Ureter (tissue), 1 donor: ENCODE results near the gene TNFAIP8L3. TPM values are rescaled to one million over a fixed set of nuclear protein-coding genes. Genes with fewer than 3 reads are reported as not detected.

Experiments
- DNase-seq: peaks from one replicate; pipeline ENCODE4 v3.0.0-alpha.2; 2020; ENCODE audit warnings: low spot score
- total RNA-seq: library from RNA; stranded (reverse); gene quantifications from one replicate; pipeline ENCODE4 v1.2.4, GENCODE V29; 2023
- donor health status: DM: yes; HTN: yes; CAD: no.

The TNFAIP8L3 gene
- total RNA-seq, 1 donor from 2014 or later, result 20.6 TPM

GRCh38 chr15:51090753-51091152 is 4.0 kb downstream of the TNFAIP8L3 start:
- DNase-seq, result no peak

GRCh38 chr15:51089699-51090453 is 4.8 kb downstream of the TNFAIP8L3 start:
- DNase-seq, result no peak

- DNase-seq, result no peak
Measured at GRCh38 chr15:51089041-51089440, 5.7 kb downstream of the TNFAIP8L3 start.

GRCh38 chr15:51088585-51088984 is 6.1 kb downstream of the TNFAIP8L3 start:
- no peak for DNase-seq

- DNase-seq, result no peak
Measured at GRCh38 chr15:51087513-51087912, 7.2 kb downstream of the TNFAIP8L3 start.

GRCh38 chr15:51086409-51086808 is 8.3 kb downstream of the TNFAIP8L3 start:
- no peak for DNase-seq

GRCh38 chr15:51085764-51086163 is 8.9 kb downstream of the TNFAIP8L3 start:
- no peak for DNase-seq

GRCh38 chr15:51083641-51084166 is 11.0 kb downstream of the TNFAIP8L3 start:
- DNase-seq, result no peak

- DNase-seq, result no peak
Measured at GRCh38 chr15:51082246-51082645, 12.5 kb downstream of the TNFAIP8L3 start.

GRCh38 chr15:51080286-51080685 is 14.4 kb downstream of the TNFAIP8L3 start:
- DNase-seq, result no peak

GRCh38 chr15:51079226-51079625 is 15.5 kb downstream of the TNFAIP8L3 start:
- DNase-seq, result no peak

GRCh38 chr15:51077221-51078153 is 17.2 kb downstream of the TNFAIP8L3 start:
- DNase-seq, result peak; percentile 73

GRCh38 chr15:51076524-51077220 is 18.0 kb downstream of the TNFAIP8L3 start:
- DNase-seq, result no peak

GRCh38 chr15:51075826-51076523 is 18.7 kb downstream of the TNFAIP8L3 start:
- DNase-seq, result no peak

- peak; percentile 62 for DNase-seq
Measured at GRCh38 chr15:51075364-51075763, 19.3 kb downstream of the TNFAIP8L3 start.

- no peak for DNase-seq
Measured at GRCh38 chr15:51074926-51075325, 19.8 kb downstream of the TNFAIP8L3 start.

- DNase-seq, result no peak
Measured at GRCh38 chr15:51071578-51071977, 23.1 kb downstream of the TNFAIP8L3 start.

- DNase-seq, result no peak
Measured at GRCh38 chr15:51069983-51070382, 24.7 kb downstream of the TNFAIP8L3 start.

- no peak for DNase-seq
Measured at GRCh38 chr15:51067510-51067909, 27.2 kb downstream of the TNFAIP8L3 start.

GRCh38 chr15:51065781-51066180 is 28.9 kb downstream of the TNFAIP8L3 start:
- no peak for DNase-seq

GRCh38 chr15:51065261-51065660 is 29.4 kb downstream of the TNFAIP8L3 start:
- no peak for DNase-seq
